Central memory CD8-positive, alpha-beta T cell (primary cell): Measurements from ENCODE around the gene ZFHX3.
A peak's percentile ranks its signal among the peaks of the same experiment; 100 is the strongest.

Experiments used
- ATAC-seq: fragments of 150-1000 bp; cut with Tn5 transposase; replicated peaks from 2 replicates; pipeline ENCODE4 v1.10.0; 2022; ENCODE audit warnings: mild to moderate bottlenecking, moderate FRiP score, moderate number of reproducible peaks; ENCODE audit not compliant: poor library complexity, severe bottlenecking; ENCODE audit errors: extremely low read depth
- DNase-seq, 2 donors: peaks; one replicate each; pipeline ENCODE4 v3.0.0; 2021; ENCODE audit warnings: low spot score in 2 of 2
- H3K27ac Mint-ChIP-seq: one replicate; pipeline ENCODE4 v1.8.0; 2022; ENCODE audit warnings: low read depth, mild to moderate bottlenecking, moderate library complexity, mixed read lengths
- H3K27me3 Mint-ChIP-seq: one replicate; pipeline ENCODE4 v1.8.0; 2022; ENCODE audit warnings: mixed read lengths
- H3K36me3 Mint-ChIP-seq: one replicate; pipeline ENCODE4 v1.8.0; 2022; ENCODE audit warnings: mild to moderate bottlenecking, moderate library complexity, mixed read lengths; ENCODE audit not compliant: insufficient read depth
- H3K4me1 Mint-ChIP-seq: one replicate; pipeline ENCODE4 v1.8.0; 2022; ENCODE audit warnings: mixed read lengths
- H3K4me3 Mint-ChIP-seq: one replicate; pipeline ENCODE4 v1.8.0; 2022; ENCODE audit warnings: mild to moderate bottlenecking, moderate library complexity, mixed read lengths
- H3K9me3 Mint-ChIP-seq: one replicate; pipeline ENCODE4 v1.8.0; 2022; ENCODE audit warnings: mixed read lengths

The ZFHX3 gene

DNA sequence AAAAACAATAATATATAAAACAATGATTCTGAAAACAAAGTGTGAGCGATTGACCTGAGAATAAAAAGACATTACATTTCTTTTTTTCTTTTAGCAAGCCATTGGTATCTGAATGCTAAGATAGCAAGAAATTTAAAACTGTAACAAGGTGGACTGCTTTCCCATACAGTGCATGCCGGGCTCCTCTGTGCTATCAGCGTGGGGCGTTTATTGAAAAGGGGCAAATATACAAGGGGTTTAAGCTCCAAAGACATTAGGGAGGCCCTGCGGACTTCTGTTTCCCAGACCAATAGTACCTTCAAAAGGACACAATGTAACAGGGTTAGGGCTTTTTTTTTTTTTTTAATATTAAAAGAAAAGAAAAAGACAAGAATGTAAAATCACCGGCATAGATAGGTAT lies 261.3 kb downstream of the ZFHX3 start:
- peak overlapping the region; percentile 75 for H3K27ac Mint-ChIP-seq
- ATAC-seq (no peak), DNase-seq (no peak)
- peak overlapping the region; percentile 37 for H3K4me3 Mint-ChIP-seq
- no peaks in the 10 kb centered on the region for H3K9me3 Mint-ChIP-seq
- no peaks in the 10 kb centered on the region for H3K36me3 Mint-ChIP-seq
- H3K27me3 Mint-ChIP-seq = peaks cover 55% of the 10 kb centered on the region
- H3K4me1 Mint-ChIP-seq = peaks cover 13% of the 10 kb centered on the region

DNA sequence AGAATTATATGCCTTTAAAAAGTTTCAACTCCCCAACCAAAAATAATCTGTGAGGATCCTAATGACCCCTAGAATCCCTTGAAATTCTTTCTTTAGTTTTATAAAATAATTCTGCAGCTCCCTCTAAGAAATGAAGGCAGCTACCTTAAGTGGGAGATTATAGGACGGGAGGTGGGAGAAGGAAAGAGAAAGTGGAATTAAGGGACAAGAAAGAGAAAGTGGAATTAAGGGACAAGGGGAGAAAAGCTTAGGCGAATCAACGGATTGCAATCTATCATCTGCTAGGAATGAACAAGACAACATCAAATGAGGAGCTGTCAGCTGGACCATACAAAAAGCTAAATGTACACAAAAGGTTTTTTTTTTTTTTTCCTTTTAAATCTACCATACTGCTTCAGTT lies 262.0 kb downstream of the ZFHX3 start:
- H3K36me3 Mint-ChIP-seq = no peaks in the 10 kb centered on the region
- H3K4me1 Mint-ChIP-seq = peaks cover 13% of the 10 kb centered on the region
- no peak overlapping the region for H3K27ac Mint-ChIP-seq
- H3K27me3 Mint-ChIP-seq = peaks cover 55% of the 10 kb centered on the region
- no peak overlapping the region for H3K4me3 Mint-ChIP-seq
- H3K9me3 Mint-ChIP-seq = no peaks in the 10 kb centered on the region
- ATAC-seq (no peak), DNase-seq (no peak)

GRCh38 chr16:72785171-72785570 lies 262.8 kb downstream of the ZFHX3 start:
- Mint-ChIP-seq H3K27ac (no peak overlapping the region), H3K4me3 (no peak overlapping the region), H3K9me3 (no peaks in the 10 kb centered on the region)

GRCh38 chr16:72783716-72784318 lies 264.1 kb downstream of the ZFHX3 start:
- ATAC-seq = no peak
- Mint-ChIP-seq H3K27ac (no peak overlapping the region), H3K27me3 (peaks cover 47% of the 10 kb centered on the region), H3K9me3 (no peaks in the 10 kb centered on the region), H3K36me3 (no peaks in the 10 kb centered on the region), H3K4me3 (no peak overlapping the region), H3K4me1 (peaks cover 13% of the 10 kb centered on the region)
- DNase-seq = no peak

More at GRCh38 chr16:72785171-72785570, 262.8 kb downstream of the ZFHX3 start:
- peaks cover 13% of the 10 kb centered on the region for H3K4me1 Mint-ChIP-seq
- ATAC-seq (no peak), DNase-seq (no peak)
- peaks cover 55% of the 10 kb centered on the region for H3K27me3 Mint-ChIP-seq
- no peaks in the 10 kb centered on the region for H3K36me3 Mint-ChIP-seq

GRCh38 chr16:72769876-72770275 lies 278.1 kb downstream of the ZFHX3 start:
- ATAC-seq (no peak), DNase-seq (no peak)
- Mint-ChIP-seq H3K4me1 (no peaks in the 10 kb centered on the region), H3K36me3 (no peaks in the 10 kb centered on the region), H3K4me3 (no peak overlapping the region), H3K9me3 (peaks cover 6% of the 10 kb centered on the region), H3K27me3 (no peaks in the 10 kb centered on the region), H3K27ac (no peak overlapping the region)

DNA sequence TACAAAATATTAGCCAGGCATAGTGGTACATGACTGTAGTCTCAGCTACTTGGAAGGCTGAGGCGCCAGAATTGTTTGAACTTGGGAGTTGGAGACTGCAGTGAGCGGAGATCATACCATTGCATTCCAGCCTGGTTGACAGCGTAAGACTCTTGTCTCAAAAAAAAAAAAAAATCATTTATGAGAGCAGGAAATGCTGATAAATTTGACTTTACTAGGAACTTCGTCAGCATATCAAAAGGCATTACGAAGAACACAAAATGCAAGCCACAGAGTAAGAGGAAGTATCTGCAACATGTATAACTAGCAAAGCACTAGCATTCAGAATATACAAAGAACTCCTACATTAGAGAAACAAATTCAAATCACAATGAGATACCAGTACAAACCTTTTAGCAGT lies 279.3 kb downstream of the ZFHX3 start:
- no peaks in the 10 kb centered on the region for H3K27me3 Mint-ChIP-seq
- no peak overlapping the region for H3K27ac Mint-ChIP-seq
- H3K9me3 Mint-ChIP-seq = peaks cover 6% of the 10 kb centered on the region
- H3K4me1 Mint-ChIP-seq = no peaks in the 10 kb centered on the region
- DNase-seq (no peak), ATAC-seq (no peak)
- H3K4me3 Mint-ChIP-seq = no peak overlapping the region
- H3K36me3 Mint-ChIP-seq = no peaks in the 10 kb centered on the region

DNA sequence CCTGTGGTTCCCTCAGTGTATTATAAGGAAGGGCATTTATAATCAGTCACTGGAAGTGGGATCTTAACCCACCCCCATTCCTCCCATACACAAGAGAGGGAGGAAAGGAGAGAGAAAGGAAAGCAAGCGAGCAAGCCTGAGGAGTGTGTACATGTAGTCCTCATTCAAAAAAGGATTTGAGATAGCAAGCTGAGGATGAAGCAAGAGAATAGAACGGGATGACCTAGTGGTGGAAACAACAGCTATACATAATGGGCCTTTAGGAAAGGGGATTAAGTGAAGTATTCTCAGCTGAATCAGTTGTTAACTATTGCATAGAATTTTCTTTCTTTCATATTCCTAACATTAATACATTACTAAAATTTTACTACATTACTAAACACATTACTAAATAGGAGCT lies 281.4 kb downstream of the ZFHX3 start:
- Mint-ChIP-seq H3K4me1 (no peaks in the 10 kb centered on the region), H3K27me3 (no peaks in the 10 kb centered on the region), H3K27ac (no peak overlapping the region), H3K4me3 (no peak overlapping the region), H3K9me3 (peaks cover 5% of the 10 kb centered on the region), H3K36me3 (no peaks in the 10 kb centered on the region)
- ATAC-seq = no peak
- DNase-seq = no peak

DNA sequence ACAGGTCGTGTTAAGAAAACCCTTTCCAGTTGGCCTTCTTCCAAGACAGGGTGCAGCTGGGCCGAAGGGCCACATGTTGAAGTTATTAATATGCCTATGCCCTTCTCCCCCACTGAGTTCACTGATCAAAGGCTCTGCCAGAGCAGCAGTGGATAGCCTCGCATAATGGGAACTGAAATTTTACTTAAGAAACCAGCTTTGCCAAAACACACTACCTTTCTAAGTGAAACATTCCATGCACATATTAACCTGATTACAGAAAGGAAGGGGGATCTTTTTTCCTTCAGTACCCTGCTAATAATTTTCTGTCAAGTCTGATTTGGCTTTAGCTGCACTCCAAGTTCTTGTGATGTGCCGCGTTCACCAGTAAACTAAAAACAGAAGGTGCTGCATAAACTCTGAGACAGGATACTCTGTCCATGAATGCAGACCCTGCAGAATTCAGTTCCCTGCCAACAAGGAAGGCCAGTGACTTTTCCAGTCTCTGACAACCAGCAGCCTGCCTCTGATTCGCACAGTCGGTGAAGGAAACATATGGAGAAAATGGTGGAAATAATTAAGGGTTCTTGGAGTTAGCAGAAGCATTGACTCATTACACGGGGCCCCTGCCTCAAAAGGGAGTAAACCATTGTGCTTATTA lies 283.8 kb downstream of the ZFHX3 start:
- no peak overlapping the region for H3K27ac Mint-ChIP-seq
- ATAC-seq (no peak), DNase-seq (no peak)
- H3K9me3 Mint-ChIP-seq = no peaks in the 10 kb centered on the region
- H3K4me3 Mint-ChIP-seq = no peak overlapping the region
- H3K36me3 Mint-ChIP-seq = no peaks in the 10 kb centered on the region
- no peaks in the 10 kb centered on the region for H3K27me3 Mint-ChIP-seq
- no peaks in the 10 kb centered on the region for H3K4me1 Mint-ChIP-seq

- Mint-ChIP-seq H3K4me3 (no peak overlapping the region), H3K27me3 (no peaks in the 10 kb centered on the region), H3K36me3 (no peaks in the 10 kb centered on the region), H3K9me3 (no peaks in the 10 kb centered on the region), H3K4me1 (no peaks in the 10 kb centered on the region), H3K27ac (no peak overlapping the region)
- DNase-seq (no peak), ATAC-seq (no peak)
Observed at GRCh38 chr16:72760581-72760980, 287.3 kb downstream of the ZFHX3 start.

GRCh38 chr16:72753881-72754280 lies 294.0 kb downstream of the ZFHX3 start:
- Mint-ChIP-seq H3K36me3 (no peaks in the 10 kb centered on the region), H3K27ac (no peak overlapping the region), H3K4me1 (no peaks in the 10 kb centered on the region), H3K9me3 (no peaks in the 10 kb centered on the region), H3K27me3 (no peaks in the 10 kb centered on the region), H3K4me3 (no peak overlapping the region)
- DNase-seq (no peak), ATAC-seq (no peak)

GRCh38 chr16:72752004-72752695 lies 295.8 kb downstream of the ZFHX3 start:
- H3K4me3 Mint-ChIP-seq = no peak overlapping the region
- DNase-seq = no peak
- H3K36me3 Mint-ChIP-seq = no peaks in the 10 kb centered on the region
- H3K9me3 Mint-ChIP-seq = no peaks in the 10 kb centered on the region
- H3K27ac Mint-ChIP-seq = no peak overlapping the region
- no peak for ATAC-seq
- H3K27me3 Mint-ChIP-seq = no peaks in the 10 kb centered on the region
- no peaks in the 10 kb centered on the region for H3K4me1 Mint-ChIP-seq

DNA sequence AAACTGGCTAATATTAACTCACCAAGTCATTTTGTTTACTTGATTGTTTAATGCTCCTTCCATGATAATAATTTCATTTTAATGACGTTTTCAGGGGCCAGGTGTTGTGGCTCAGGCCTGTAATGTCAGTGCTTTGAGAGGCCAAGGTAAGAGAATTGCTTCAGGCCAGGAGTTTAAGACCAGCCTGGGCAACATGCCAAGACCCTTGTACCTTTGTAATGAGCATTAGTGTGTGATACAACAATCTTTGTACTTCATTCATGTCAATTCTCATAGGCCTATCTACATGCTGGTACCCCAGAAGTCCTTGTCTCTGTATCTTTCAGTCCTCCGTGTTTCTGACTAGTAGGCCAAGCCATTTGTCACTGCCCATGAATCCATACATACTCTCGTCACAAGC lies 296.9 kb downstream of the ZFHX3 start:
- Mint-ChIP-seq H3K36me3 (no peaks in the 10 kb centered on the region), H3K9me3 (no peaks in the 10 kb centered on the region), H3K27me3 (no peaks in the 10 kb centered on the region), H3K27ac (no peak overlapping the region), H3K4me1 (no peaks in the 10 kb centered on the region), H3K4me3 (no peak overlapping the region)
- ATAC-seq (no peak), DNase-seq (no peak)

DNA sequence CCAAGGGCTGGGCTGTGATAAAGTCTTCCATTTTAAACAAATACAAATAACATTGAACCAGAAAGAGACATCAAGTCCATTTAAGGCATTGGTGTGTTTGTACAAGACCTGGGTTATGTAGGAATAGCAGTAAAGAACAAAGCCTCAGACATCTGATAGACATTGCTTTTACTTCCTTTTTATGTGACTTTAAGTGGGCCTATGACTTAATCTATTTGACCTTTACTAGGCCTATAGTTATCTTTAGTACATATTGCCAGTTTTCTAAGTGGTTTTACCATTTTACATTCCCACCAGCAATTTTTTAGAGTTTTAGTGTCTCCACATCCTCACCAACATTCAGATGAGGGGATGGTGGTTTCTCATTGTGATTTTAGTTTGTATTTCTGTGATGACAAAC lies 298.8 kb downstream of the ZFHX3 start:
- no peaks in the 10 kb centered on the region for H3K9me3 Mint-ChIP-seq
- no peaks in the 10 kb centered on the region for H3K4me1 Mint-ChIP-seq
- no peak for DNase-seq
- no peak for ATAC-seq
- no peaks in the 10 kb centered on the region for H3K36me3 Mint-ChIP-seq
- no peaks in the 10 kb centered on the region for H3K27me3 Mint-ChIP-seq
- H3K4me3 Mint-ChIP-seq = no peak overlapping the region
- H3K27ac Mint-ChIP-seq = no peak overlapping the region
